Neural cell (in vitro differentiated cells): ENCODE results near the gene NXPH3. TPM values are rescaled to one million over a fixed set of nuclear protein-coding genes. Genes with fewer than 3 reads are reported as not detected.

Source experiments
- H2AFZ ChIP-seq: fragments of 200-600, 300-800 bp; sonication (generic), shearing (Covaris generic); 2 replicates; pipeline ENCODE4 v1.6.0; 2014; ENCODE audit warnings: low read depth, mild to moderate bottlenecking, antibody characterized with exemption, low read length, moderate library complexity
- H3F3A ChIP-seq: fragments of 200-600 bp; shearing (Covaris generic); 2 replicates; pipeline ENCODE4 v1.6.1; 2016; ENCODE audit warnings: mild to moderate bottlenecking, moderate library complexity, mixed read lengths, antibody characterized with exemption, low read length; ENCODE audit not compliant: insufficient read depth, poor library complexity, severe bottlenecking
- H3K27ac ChIP-seq: fragments of 200-600, 300-800 bp; sonication (generic), shearing (Covaris generic); 2 replicates; pipeline ENCODE4 v1.5.1; 2014; ENCODE audit warnings: mild to moderate bottlenecking, low read length, moderate library complexity
- H3K27me3 ChIP-seq: fragments of 300-800, 200-600 bp; sonication (generic), shearing (Covaris generic); 2 replicates; pipeline ENCODE4 v1.6.0; 2014; ENCODE audit warnings: mild to moderate bottlenecking, low read depth, low read length, moderate library complexity; ENCODE audit not compliant: insufficient read depth
- H3K36me3 ChIP-seq: fragments of 300-800, 200-600 bp; sonication (generic), shearing (Covaris generic); 2 replicates; pipeline ENCODE4 v1.5.1; 2014; ENCODE audit warnings: mild to moderate bottlenecking, antibody characterized with exemption, low read length, moderate library complexity; ENCODE audit not compliant: insufficient read depth
- H3K4me2 ChIP-seq: fragments of 300-800, 200-600 bp; sonication (generic), shearing (Covaris generic); 2 replicates; pipeline ENCODE4 v1.6.0; 2014; ENCODE audit warnings: mild to moderate bottlenecking, low read length
- H3K4me3 ChIP-seq: fragments of 300-800, 200-600 bp; sonication (generic), shearing (Covaris generic); 2 replicates; pipeline ENCODE4 v1.5.1; 2014; ENCODE audit warnings: mild to moderate bottlenecking, low read length, moderate library complexity
- H3K79me2 ChIP-seq: fragments of 200-600 bp; shearing (Covaris generic); replicated peaks from 2 replicates; pipeline ENCODE4 v1.6.0; 2014; ENCODE audit warnings: mild to moderate bottlenecking, low read length, moderate library complexity; ENCODE audit not compliant: insufficient read depth
- H3K9ac ChIP-seq: fragments of 300-800, 200-600 bp; sonication (generic), shearing (Covaris generic); 2 replicates; pipeline ENCODE4 v1.6.1; 2016; ENCODE audit warnings: mild to moderate bottlenecking, low read length, mixed read lengths
- H3K9me2 ChIP-seq: fragments of 200-600 bp; shearing (Covaris generic); 2 replicates; pipeline ENCODE4 v1.6.1; 2016; ENCODE audit warnings: mild to moderate bottlenecking, low read length, mixed read lengths; ENCODE audit not compliant: insufficient read depth
- H3K9me3 ChIP-seq: fragments of 200-600, 300-800 bp; sonication (generic), shearing (Covaris generic); 2 replicates; pipeline ENCODE4 v1.6.1; 2016; ENCODE audit warnings: mild to moderate bottlenecking, mixed run types, low read length, moderate library complexity, mixed read lengths
- H4K20me1 ChIP-seq: fragments of 200-600 bp; shearing (Covaris generic); 2 replicates; pipeline ENCODE4 v1.6.1; 2016; ENCODE audit warnings: mild to moderate bottlenecking, mixed run types; ENCODE audit not compliant: insufficient read depth
- CTCF ChIP-seq: fragments of 450-650 bp; IDR thresholded peaks from 2 replicates; pipeline ENCODE4 v1.5.1; 2014; ENCODE audit warnings: antibody characterized with exemption, mild to moderate bottlenecking, moderate library complexity; ENCODE audit not compliant: poor library complexity, severe bottlenecking
- EP300 ChIP-seq: fragments of 450-650 bp; conservative IDR thresholded peaks from 2 replicates; pipeline ENCODE4 v1.6.1; 2014; ENCODE audit warnings: antibody characterized with exemption, mild to moderate bottlenecking, moderate library complexity; ENCODE audit not compliant: poor library complexity, severe bottlenecking
- EZH2 ChIP-seq: fragments of 200-600, 300-800 bp; shearing (Covaris generic), sonication (generic); IDR thresholded peaks from 2 replicates; pipeline ENCODE4 v1.6.1; 2014; ENCODE audit warnings: antibody characterized with exemption, low read length, borderline replicate concordance, mild to moderate bottlenecking; ENCODE audit not compliant: insufficient read depth, poor library complexity, severe bottlenecking
- MXI1 ChIP-seq: fragments of 450-650 bp; conservative IDR thresholded peaks from 2 replicates; pipeline ENCODE4 v1.6.1; 2014; ENCODE audit warnings: antibody characterized with exemption, mild to moderate bottlenecking; ENCODE audit not compliant: poor library complexity, severe bottlenecking
- POLR2AphosphoS5 ChIP-seq: IDR thresholded peaks from 2 replicates; pipeline ENCODE4 v1.6.1; 2012
- RAD21 ChIP-seq: fragments of 450-650 bp; conservative IDR thresholded peaks from 2 replicates; pipeline ENCODE4 v1.6.1; 2014; ENCODE audit warnings: antibody characterized with exemption, mild to moderate bottlenecking, moderate library complexity
- REST ChIP-seq: IDR thresholded peaks from 2 replicates; pipeline ENCODE4 v1.6.1; 2012; ENCODE audit warnings: borderline replicate concordance
- SMC3 ChIP-seq: fragments of 450-650 bp; conservative IDR thresholded peaks from 2 replicates; pipeline ENCODE4 v1.6.1; 2014; ENCODE audit warnings: antibody characterized with exemption, mild to moderate bottlenecking, moderate library complexity; ENCODE audit not compliant: poor library complexity
- TAF1 ChIP-seq: IDR thresholded peaks from 2 replicates; pipeline ENCODE4 v1.6.1; 2012; ENCODE audit warnings: low read depth
- polyA plus RNA-seq: library from polyadenylated mRNA; depleted of rRNA; stranded (reverse); fragments of >200 nt; gene quantifications from 2 replicates; pipeline ENCODE4 v1.2.3, GENCODE V29; 2014

Gene NXPH3
- polyA plus RNA-seq, 1 donor from 2014 or later: 2.4 TPM

GRCh38 chr17:49546546-49547535, 28.8 kb upstream of the NXPH3 start:
- Histone ChIP-seq H3K79me2 (no peaks in the 10 kb centered on the region), H3K27me3 (no peaks in the 10 kb centered on the region), H3K9me3 (no peaks in the 10 kb centered on the region), H3K36me3 (no peaks in the 10 kb centered on the region), H3K9me2 (no peaks in the 10 kb centered on the region), H3K27ac (no peak overlapping the region), H2AFZ (no peak overlapping the region), H3F3A (no peaks in the 10 kb centered on the region), H4K20me1 (no peaks in the 10 kb centered on the region), H3K9ac (no peak overlapping the region), H3K4me2 (no peak overlapping the region), H3K4me3 (no peak overlapping the region)
- TF ChIP-seq EZH2 (no peak), POLR2AphosphoS5 (no peak), RAD21 (no peak), EP300 (no peak), MXI1 (no peak), REST (no peak), CTCF (no peak), TAF1 (no peak), SMC3 (no peak)

- Histone ChIP-seq H3F3A (no peaks in the 10 kb centered on the region), H4K20me1 (no peaks in the 10 kb centered on the region), H3K36me3 (no peaks in the 10 kb centered on the region), H3K9me2 (no peaks in the 10 kb centered on the region), H3K4me3 (no peak overlapping the region), H3K27me3 (no peaks in the 10 kb centered on the region), H3K27ac (no peak overlapping the region), H3K9ac (no peak overlapping the region), H2AFZ (no peak overlapping the region), H3K9me3 (no peaks in the 10 kb centered on the region), H3K79me2 (no peaks in the 10 kb centered on the region), H3K4me2 (no peak overlapping the region)
- TF ChIP-seq TAF1: no peak
- no peak for TF ChIP-seq SMC3
- TF ChIP-seq REST: no peak
- no peak for TF ChIP-seq POLR2AphosphoS5
- no peak for TF ChIP-seq EZH2
- no peak for TF ChIP-seq MXI1
- no peak for TF ChIP-seq RAD21
- TF ChIP-seq EP300: no peak
- TF ChIP-seq CTCF: no peak
Measured at GRCh38 chr17:49547566-49547965, 28.1 kb upstream of the NXPH3 start.
